HG02970 (cell line): ENCODE data around the gene IRF5.

Experiments
- ATAC-seq: cut with Tn5 transposase; IDR thresholded peaks from one replicate; pipeline ENCODE4 v1.9.1; 2021; ENCODE audit warnings: mild to moderate bottlenecking, moderate library complexity, moderate number of reproducible peaks; ENCODE audit not compliant: unreplicated experiment, low FRiP score

The IRF5 gene, protein sequence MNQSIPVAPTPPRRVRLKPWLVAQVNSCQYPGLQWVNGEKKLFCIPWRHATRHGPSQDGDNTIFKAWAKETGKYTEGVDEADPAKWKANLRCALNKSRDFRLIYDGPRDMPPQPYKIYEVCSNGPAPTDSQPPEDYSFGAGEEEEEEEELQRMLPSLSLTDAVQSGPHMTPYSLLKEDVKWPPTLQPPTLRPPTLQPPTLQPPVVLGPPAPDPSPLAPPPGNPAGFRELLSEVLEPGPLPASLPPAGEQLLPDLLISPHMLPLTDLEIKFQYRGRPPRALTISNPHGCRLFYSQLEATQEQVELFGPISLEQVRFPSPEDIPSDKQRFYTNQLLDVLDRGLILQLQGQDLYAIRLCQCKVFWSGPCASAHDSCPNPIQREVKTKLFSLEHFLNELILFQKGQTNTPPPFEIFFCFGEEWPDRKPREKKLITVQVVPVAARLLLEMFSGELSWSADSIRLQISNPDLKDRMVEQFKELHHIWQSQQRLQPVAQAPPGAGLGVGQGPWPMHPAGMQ

DNA sequence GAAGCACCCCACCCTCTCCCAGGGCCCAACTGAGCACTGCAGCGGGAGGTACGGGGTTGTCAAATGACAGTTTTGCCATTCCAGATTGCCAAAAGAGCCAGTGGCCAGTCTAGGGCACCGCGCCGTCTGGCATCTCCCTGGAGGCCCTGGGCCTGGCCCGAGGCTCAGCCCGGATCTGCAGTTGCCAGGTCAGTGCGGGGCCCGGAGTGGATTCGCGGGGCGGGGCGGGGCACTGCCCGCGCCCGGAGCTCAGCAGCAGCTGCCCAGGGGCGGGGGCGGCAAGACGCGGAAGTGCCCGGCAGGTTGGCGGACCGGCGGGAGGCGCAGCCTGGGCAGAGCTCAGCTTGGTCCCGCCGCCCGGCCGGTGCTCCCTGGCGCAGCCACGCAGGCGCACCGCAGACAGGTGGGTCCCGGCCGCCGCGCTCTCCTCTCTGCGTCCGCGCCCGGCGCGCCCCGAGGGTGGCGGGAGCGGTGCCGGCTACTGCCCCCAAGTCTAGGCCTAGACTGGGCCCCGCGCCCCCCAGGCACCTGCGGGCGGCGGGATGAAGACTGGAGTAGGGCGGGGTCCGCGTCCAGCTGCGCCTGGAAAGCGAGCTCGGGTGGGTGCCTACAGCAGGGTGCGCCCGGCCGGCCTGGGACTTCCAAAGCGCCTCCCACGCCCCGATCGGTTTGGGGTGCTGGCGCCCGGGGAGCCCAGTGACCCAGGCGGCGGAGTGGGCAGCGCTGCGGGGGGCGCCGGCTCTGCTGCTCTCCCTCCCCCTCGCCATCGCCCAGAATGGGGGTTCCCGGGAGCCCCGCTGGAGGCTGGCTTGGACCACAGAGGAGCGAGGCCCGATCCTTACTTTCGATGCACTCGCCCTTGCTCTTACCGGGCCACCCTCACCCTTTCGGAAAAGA, at the start of gene IRF5:
IRF5 (plus strand) TSS at position 281 of the 897 bp plus-strand sequence. CDS start 4,155 bp downstream, outside the sequence.
- ATAC-seq: no peak

DNA sequence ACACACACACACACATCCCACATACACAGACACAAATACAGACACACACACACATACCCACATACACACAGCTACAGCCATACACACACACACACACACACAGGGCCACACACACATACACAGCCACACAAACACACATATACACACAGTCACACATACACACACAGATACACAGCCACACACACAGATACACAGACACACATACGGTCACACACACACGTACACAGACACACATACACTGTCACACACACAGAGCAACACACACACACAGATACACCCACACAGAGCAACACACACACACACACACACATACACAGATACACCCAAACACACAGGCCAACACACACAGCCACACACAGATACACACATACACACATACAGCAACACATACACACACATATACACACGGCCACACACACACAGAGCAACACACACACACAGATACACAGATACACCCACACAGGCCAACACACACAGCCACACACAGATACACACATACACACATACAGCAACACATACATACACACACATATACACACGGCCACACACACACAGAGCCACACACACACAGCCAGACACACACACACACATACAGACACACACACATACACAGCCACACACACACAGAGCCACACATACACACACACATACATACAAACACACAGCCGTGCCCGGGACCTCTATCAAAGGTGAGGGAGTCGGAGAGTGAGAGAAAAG, 49.5 kb upstream of the IRF5 start:
- no peak for ATAC-seq

DNA sequence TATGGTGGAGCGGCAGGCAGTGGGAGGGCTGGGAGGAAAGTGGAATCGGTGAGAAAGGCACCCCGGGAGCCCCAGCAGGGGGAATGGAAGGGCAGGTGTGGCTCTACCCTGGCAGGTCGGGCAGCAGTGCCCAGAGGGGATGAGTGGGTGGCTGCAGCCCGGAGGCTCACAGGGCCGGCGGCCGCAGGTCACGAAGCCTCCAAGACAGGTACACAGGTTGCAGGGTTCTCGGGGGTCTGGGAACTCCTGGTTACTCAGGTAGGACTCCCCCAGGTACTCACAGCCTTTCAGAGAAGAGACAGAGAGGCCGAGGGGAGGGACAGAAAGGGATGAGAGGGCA, 49.0 kb upstream of the IRF5 start:
- ATAC-seq: no peak

DNA sequence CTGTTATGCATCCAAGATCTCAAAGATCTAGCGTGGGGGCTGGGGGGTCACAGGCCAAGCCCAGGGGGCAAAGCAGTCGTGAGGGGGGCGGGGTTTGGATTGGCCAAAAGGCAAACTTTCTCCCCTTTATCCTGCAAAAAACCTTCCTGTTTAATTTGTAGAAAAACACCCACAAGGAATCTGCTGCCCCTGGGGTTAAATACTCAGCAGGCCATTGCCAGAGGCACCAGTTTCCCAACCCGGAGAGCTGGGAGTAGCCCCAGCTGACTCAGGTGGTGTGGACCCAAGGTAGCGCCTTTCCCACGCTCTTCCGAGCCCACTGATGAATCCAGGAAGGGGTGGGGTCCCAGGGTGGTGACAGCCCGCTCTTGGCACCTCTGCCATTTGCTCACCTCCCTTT, 48.6 kb upstream of the IRF5 start:
- ATAC-seq: no peak

DNA sequence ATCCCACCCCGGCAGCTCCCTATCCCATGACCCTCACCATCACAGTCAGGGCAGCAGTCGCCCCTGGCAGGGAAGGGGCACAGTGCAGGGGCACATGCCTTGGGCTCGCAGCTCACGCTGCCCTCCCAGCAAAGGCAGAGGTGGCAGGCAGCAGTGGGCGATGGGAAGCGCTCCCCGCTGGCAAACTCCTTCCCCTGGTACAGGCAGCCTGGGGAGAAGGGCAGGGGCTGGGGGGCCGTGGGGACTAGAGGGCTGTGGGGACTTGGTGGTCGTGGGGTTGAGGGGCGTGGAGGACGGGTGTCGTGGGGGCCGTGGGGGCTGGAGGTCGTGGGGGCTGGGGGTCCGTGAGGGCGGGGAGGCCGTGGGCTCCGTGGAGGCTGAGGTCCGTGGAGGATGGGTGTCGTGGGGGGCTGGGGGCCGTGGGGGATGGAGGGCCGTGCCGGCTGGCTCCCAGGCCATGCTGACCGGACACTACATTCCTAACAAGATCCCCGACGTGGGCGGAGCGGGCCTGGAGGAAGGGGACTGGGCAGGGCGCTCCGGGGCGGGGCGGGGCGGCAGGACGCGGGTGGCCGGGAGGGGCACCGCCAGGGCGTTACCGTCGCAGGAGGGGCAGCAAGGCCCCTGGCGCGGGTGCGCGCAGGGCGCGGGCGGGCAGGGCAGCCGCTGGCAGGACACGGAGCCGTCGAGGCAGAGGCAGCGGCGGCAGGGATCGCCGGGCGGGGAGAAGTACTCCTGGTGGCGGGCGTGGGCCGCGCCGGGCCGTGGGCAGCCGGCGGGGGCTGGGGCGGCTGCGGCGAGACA, 47.2 kb upstream of the IRF5 start:
- no peak for ATAC-seq

DNA sequence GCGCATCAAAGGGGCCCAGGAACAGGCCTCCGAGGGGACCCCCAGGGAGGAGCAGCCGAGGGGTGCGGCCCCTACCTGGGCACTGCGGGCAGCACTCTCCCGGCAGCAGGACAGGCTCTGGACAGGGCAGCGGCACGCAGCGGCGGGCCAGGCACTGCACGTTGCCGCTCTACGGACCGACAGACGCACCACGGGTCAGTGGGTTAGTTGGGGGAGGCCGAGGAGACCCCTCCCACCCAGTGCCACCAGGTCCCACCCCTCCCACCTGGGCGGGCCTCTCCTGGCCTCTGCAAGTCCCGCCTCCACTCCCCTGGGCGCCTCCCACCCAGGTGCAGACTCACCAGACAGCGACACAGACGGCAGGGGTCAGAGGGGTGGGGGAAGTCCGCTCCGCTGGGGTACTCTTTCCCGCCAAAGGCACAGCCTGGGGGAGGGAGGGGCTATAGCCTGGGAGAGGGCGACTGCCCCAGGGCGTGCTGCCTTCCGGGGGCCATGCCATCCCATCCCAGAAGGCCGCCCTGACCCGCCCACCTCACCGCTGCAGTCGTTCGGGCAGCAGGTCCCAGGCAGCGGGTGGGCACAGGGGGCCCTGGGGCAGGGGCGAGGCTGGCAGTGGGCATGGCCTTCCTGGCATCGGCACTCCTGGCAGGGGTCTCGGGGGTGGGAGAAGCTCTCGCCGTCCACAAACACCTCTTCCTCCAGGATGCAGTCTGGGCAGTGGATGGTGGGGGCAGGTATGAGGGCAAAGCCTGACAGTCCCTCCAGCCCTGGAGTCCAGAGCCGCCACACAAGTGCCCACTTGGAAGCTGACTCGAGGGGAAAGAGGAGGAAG, 46.4 kb upstream of the IRF5 start:
- no peak for ATAC-seq

DNA sequence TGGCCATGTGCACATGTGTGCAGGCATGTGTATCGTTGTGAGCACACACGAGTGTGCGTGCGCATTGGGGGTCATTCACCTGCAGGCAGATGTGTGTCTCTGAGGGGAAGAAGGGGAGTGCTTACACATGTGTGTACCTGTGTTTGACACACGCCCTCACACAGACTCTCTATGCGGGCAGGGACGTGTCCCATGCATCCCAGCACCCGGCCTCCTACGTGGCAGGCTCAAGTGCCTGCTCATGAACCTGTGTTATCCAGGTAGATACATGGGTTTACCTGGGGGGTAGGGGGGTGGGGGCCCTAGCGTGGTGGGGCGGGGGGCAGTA, 45.8 kb upstream of the IRF5 start:
- ATAC-seq: no peak

DNA sequence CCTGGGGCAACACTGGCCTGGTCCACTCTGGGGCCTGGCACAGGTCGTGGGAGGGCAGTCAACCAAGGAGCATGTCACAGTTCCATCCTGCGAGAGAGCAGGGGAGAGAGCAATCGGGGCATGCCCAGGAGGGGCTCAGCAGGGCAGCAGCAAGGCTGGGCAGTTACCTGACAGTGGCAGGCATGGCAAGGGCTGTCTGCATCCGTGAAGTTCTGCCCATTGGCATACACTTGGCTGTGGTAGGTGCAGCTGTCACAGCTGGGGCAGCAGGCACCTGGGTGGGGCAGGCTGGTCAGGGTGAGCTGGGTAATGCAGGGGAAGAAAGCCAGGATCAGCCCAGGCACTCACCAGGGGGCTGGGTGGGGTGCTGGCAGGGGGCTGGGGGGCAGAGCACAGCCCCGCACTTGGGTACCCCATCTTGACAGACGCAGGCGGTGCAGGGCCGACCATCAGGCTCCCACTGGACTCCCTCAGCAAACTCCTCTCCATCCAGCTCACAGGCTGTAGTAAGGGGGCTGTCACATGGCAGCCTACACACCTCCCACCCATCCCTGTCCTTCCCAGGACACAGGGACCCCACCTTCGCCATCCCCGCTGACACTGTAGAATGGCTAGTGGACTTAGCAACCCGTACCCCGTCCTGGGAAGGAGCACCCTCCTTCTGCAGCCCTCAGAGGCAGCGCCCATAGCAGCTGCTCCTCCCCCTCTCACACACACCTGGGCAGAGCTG, 45.0 kb upstream of the IRF5 start:
- ATAC-seq: no peak

DNA sequence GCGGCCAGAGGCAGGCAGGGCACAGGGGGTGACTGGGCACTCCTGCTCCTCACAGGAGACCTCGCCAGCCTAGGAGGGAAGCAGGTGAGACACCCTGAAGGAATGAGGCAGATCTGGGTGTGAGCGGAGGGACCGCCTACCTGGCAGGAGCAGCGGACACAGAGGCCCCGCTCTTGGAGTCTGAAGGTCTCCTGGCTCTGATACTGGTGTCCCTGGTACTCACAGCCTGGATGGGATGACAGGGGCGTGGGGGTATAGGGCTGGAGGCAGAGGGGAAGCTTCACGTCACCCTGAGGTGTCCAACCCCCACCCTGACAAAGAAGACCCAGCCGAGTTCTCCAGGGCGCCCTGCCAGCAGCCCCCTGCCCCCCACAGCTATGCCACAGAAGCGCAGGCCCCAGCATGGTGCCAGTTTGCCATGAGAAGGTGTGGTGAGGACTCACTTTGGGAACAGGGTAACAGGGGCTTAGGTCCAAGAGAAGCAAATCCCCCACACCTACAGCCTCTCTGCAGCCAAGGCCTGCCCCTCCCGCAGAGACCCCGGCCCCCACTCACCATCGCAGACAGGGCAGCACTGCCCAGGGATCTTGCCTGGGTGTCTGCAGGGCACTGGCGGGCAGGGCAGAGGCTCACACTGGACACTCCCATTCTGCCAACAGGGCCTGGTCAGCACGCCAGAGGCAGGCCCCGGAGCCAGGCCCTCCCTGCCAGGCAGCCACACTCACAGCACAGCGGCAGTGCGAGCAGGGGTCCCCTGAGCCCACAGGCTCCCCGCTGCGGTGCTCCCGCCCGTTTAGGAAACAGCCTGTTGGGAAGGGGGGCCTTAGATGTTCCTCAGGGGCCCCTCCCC, 44.3 kb upstream of the IRF5 start:
- no peak for ATAC-seq

DNA sequence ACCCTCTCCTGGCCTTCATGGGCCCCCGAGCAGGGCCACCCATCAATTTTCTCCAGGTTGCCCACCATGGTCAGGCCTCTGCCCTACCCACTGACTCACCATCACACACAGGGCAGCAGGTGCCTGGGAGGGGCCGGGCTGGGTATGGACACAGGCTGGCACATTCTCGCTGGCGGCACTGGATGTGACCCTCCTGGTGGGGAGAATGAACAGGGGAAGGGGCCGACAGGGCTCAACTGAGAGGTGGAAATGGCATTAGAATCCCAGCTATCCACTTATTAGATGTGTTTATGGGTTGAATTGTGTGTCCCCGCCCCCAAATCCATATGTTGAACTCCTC, 43.7 kb upstream of the IRF5 start:
- ATAC-seq: no peak

DNA sequence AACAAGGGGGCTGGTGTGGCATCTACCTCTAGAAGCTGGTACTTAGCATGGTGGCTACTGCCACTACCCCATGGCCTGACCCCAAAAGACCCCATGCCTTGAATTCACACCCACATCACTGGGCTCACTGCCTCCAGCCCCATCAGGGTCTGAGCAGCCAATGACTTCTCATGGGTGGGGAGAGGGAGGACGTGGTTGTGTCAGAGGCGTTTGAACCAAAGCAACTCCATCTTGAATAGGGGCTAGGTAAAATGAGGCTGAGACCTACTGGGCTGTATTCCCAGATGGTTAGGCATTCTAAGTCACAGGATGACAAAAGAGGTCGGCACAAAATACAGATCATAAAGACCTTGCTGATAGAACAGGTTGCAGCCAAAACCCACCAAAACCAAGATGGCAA, 42.4 kb upstream of the IRF5 start:
- no peak for ATAC-seq

DNA sequence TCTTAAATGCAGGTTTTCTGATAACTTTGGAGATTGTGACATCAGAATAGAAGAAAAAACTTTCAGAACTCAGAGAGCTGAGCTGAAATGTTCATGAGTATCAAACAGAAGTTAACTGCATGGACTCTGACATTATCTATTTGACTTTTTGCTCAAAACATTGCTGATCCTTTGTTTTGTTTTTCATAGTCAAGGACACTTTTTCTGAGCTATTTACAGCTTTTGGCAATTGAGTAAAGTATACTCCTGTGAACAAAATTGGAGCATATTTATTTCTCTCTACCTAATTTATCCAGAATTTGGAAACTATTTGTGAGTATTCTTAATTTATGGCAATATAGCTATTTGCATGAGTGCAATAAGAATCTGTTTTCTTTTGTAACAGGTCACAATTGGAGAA, 38.3 kb upstream of the IRF5 start:
- ATAC-seq: no peak

DNA sequence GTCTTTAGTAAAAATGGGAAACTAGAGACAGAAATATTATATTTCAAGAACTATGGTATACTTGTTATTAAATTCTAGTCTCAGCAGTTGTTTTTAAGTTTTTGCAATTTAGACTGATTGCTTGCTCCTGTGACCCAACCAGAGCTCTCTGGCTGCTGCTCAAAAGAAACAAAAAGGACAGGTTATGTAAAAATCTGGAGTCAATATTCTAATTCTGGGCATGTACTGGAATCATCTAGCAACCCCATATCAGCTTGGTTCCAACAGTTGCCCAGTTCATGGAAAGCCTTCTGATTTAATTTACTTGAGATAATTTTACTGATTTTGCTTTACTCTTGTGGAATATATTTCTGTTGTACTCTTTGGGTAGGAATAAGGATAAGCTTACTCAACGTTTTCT, 37.5 kb upstream of the IRF5 start:
- no peak for ATAC-seq

DNA sequence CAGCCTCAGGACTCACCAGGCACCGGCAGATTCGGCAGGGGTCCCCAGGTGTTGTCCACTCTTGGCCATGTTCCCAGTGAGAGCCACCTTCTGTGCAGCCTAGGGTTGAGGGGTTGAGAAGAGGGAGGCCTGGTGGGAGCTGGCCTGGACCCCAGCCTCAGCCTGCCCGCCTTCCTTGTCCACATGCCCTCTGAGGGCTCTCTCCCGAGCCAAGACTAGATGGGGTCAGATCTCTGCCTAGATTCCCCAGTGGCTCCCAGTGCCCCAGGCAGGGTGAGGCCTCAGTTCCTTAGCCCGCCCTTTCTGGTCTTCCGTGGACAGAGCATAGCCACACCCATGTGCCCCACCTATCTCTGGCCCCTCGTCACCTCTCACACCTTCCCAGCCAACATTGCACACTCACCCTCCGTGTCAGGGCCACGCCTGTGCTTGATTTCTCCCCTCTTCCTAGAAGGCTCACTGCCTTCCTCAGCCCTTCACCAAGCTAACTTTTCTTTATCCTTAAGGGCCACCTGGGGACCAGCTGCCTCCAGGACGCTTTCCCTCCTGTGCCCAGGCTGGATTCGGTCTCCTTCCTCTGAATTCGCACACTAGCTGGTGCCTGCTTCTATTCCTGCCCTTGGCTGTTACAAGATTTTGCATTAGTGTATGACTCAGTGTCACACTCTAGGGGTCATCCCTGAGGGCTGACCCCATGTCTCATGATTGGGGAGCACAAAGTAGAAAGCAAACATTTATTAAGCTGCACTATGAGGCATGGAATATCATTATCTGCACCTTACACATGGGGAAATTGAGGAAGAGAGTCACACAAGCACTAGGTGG, 34.8 kb upstream of the IRF5 start:
- ATAC-seq: no peak

DNA sequence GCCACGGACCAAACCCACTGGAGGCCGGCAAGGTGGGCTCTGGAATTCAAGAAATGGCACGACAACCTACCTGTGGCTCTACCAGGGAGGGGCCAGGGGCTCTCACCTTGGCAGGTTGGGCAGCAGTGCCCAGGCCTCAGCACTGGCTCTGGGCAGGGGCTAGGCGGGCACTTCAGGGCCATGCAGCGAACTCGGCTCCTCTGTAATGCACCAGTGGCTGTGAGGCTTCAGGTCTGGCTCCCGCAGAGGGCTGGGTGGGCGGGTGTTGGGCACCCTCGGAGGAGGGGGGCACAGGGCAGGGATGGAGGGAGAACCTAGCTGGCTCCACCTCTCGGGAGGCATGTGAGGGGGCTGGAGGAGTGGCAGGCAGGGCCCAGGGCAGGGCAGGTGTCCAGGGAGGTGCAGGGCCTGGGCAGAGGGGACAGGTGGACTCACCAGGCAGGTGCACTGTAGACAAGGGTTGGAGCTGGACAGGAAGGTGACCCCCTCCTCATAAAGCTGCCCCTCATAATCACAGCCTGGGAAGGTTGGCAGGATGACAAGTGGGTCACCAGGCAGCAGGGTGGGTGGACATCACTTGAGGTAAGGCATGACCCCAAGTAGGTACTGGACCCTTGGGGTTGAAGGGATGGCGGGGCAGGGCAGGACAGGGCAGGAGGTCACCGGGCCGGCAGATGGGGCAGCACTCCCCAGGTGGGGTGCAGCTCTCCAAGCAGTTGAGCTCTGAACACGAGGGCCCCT, 33.9 kb upstream of the IRF5 start:
- no peak for ATAC-seq

DNA sequence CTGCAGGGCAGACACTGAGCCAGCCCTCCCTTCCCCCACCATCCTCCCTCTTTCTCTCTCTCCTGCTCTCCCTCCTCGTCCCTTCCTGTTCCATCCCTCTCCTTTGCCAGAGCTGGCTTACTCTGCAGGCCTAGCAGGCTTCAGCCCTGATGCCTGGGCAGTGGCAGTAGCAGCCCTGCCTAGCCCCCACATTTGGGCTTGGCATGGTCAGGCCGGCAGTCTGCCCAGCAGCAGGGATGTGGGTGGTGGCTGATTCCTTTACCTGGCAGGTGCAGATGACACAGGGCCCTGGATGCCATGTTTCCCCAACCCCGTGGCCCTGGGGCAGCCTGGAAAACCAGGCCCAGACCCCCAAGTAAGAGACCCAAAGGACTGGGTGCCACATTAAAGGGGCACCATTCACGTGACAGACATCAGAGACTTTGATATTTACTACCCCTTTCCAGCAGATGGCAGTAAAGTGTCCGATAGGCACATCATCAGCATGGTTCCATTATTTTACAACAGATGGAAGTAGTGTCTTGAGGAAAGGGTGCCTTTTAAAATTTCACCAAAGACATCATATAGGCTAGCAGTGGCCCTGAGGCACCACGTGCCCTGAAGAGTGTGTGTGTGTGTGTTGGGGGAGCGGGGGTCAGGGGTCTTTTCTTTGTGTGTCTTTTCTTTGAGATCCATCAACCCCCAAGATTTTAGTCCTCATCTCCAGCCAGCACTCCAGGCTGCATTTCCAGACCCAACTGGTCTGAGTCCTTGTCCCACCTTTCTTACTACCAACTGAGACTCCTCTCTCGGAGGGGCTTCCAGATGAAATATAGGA, 33.1 kb upstream of the IRF5 start:
- no peak for ATAC-seq
